Transverse colon (tissue), 4 donors: ENCODE results near the gene GP1BA. TPM values are rescaled to one million over a fixed set of nuclear protein-coding genes. Genes with fewer than 3 reads are reported as not detected.

ENCODE experiments used
- DNase-seq: peaks from one replicate; pipeline ENCODE4 v3.0.0-alpha.2; 2019
- H3K27ac ChIP-seq, 4 donors: fragments of 200-600 bp; sonication (generic); 2 replicates each; pipeline ENCODE4 v1.5.1; 2016 to 2018; ENCODE audit warnings: inconsistent platforms in 4 of 4
- H3K27me3 ChIP-seq: fragments of 200-600 bp; sonication (generic); 2 replicates; pipeline ENCODE4 v1.5.1; 2017; ENCODE audit warnings: inconsistent platforms
- H3K36me3 ChIP-seq, 4 donors: fragments of 200-600 bp; sonication (generic); 2 replicates each; pipeline ENCODE4 v1.5.1; 2017 to 2019; ENCODE audit warnings: inconsistent platforms in 4 of 4
- H3K4me1 ChIP-seq, 4 donors: fragments of 200-600 bp; sonication (generic); 2 replicates each; pipeline ENCODE4 v1.5.1; 2017 to 2020; ENCODE audit warnings: inconsistent platforms in 4 of 4
- H3K4me3 ChIP-seq, 4 donors: fragments of 200-600 bp; sonication (generic); 1 replicate in 1 of 4; 2 replicates in 3 of 4; pipeline versions ENCODE4 v1.5.1 to v1.6.1; 2017 to 2019; ENCODE audit warnings: inconsistent platforms in 4 of 4
- H3K9me3 ChIP-seq, 2 donors: fragments of 200-600 bp; sonication (generic); 2 replicates each; pipeline ENCODE4 v1.5.1; 2017 to 2019; ENCODE audit warnings: inconsistent platforms in 2 of 2
- CTCF ChIP-seq, 5 experiments: fragments of 200-600 bp in 3 of 5; fragments of 450-650 bp in 2 of 5; sonication (generic) in 3 of 5; IDR thresholded peaks; 1 replicate in 2 of 5; 2 replicates in 3 of 5; pipeline ENCODE4 v1.5.1; 2016 to 2017; ENCODE audit warnings: antibody characterized with exemption in 5 of 5, inconsistent platforms in 3 of 5, mild to moderate bottlenecking in 2 of 5, moderate library complexity in 1 of 5
- EP300 ChIP-seq: sonication (generic); formaldehyde crosslinking; IDR thresholded peaks from one replicate; pipeline ENCODE4 v1.6.1; 2017; ENCODE audit warnings: antibody characterized with exemption, low read depth
- POLR2A ChIP-seq: fragments of 450-650 bp; IDR thresholded peaks from one replicate; pipeline ENCODE4 v1.6.1; 2016; ENCODE audit warnings: antibody characterized with exemption, mild to moderate bottlenecking, moderate library complexity
- POLR2AphosphoS5 ChIP-seq, 3 donors: sonication (generic); formaldehyde crosslinking; IDR thresholded peaks; one replicate each; pipeline ENCODE4 v1.6.1; 2016; ENCODE audit warnings: antibody characterized with exemption in 3 of 3
- WGBS, 2 donors: methylation state at CpG; one replicate each; pipeline ENCODE4 v1.1.5; 2018; ENCODE audit warnings: low coverage in 1 of 2; 5-methylcytosine and 5-hydroxymethylcytosine counted together
- in situ Hi-C, 4 donors: fragments of 200-750 bp; cut with MboI; loops; one replicate each; pipeline versions ENCODE4 v1.15.0 to v1.15.1; 2017; ENCODE audit warnings: low sequenced_read_pairs in 3 of 4, low pct_ligation_motif_present in 1 of 4, low pct_unique_long_range_greater_than_20kb in 1 of 4
- intact Hi-C: fragments of 100-400 bp; cut with DNase I; formaldehyde crosslinking; loops from one replicate; pipeline ENCODE4 v1.15.1; 2023; ENCODE audit warnings: low total_unique reads
- total RNA-seq, 4 donors: library from RNA; depleted of rRNA; stranded (reverse); fragments of >200 nt; gene quantifications; one replicate each; pipeline ENCODE4 v1.1.0, GENCODE V29; 2016

GP1BA gene
- total RNA-seq, result not detected

GRCh38 chr17:4931963-4932362, at the start of gene GP1BA:
Gene GP1BA (plus strand): TSS chr17:4932277. CDS start chr17:4932605, 328 bp downstream.
- intact Hi-C loops (loop anchor here (10.0 kb wide), 1 partner anchor 53 kb away; the partner anchor contains the start of gene CAMTA2), in situ Hi-C loops (no loop called here)
- H3K27ac ChIP-seq, result no peak within 1 kb of the TSS
- H3K4me1 ChIP-seq, result peaks cover 3 to 8% (median 7%) of the 10 kb centered on the region in 4 donors
- no peak for TF ChIP-seq CTCF (IDR thresholded peaks at IDR 0.05)
- TF ChIP-seq POLR2AphosphoS5 (IDR thresholded peaks at IDR 0.05), result no peak
- no peak within 1 kb of the TSS for H3K4me3 ChIP-seq
- H3K27me3 ChIP-seq, result no peaks in the 10 kb centered on the region
- no peak for DNase-seq
- no peaks in the 10 kb centered on the region for H3K9me3 ChIP-seq
- 67 to 79% methylated on average over 3 to 14 of the region's 14 CpGs for WGBS, 2 donors
- peaks cover 0 to 1% (median 0%) of the 10 kb centered on the region in 4 donors for H3K36me3 ChIP-seq

DNA sequence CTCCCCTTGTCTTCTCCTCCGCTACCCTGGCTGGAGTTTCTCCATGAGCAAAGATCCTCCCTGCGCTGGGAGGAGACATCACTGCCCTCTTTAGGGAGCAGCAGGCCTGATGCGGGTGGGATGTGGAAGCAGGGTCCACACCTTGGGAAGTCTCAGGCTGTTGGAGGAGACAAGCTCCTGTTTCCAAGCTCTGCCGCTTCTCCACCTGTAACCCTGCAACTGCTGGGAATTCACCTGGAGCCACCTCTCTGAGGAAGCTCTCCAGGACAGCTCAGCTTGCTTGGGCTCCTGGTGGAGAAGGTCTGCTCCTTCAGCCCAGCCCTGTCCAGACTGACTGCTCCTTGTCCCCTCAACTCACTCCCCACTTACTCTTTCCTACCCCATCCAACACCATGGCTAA, 47.6 kb upstream of the GP1BA start:
- H3K36me3 ChIP-seq, result peaks cover 0 to 33% (median 16%) of the 10 kb centered on the region in 4 donors
- intact Hi-C loops (no loop called here), in situ Hi-C loops (loop anchor here (10.0 to 25.0 kb wide), 4 partner anchors 97 to 170 kb away; partner anchors contain the start of genes GLTPD2 (in 4 of the 4), VMO1 (in 4 of the 4), PSMB6 (in 2 of the 4) and ARRB2 (in 1 of the 4))
- no peak overlapping the region for H3K27ac ChIP-seq
- WGBS, 2 donors, result 100% methylated on average over 4 of the region's 4 CpGs; no CpG with 5 or more reads in 1 of the 2 donors
- no peaks in the 10 kb centered on the region for H3K9me3 ChIP-seq
- DNase-seq, result no peak
- no peak overlapping the region for H3K4me3 ChIP-seq
- no peaks in the 10 kb centered on the region for H3K27me3 ChIP-seq
- no peaks in the 10 kb centered on the region for H3K4me1 ChIP-seq
- TF ChIP-seq CTCF (IDR thresholded peaks at IDR 0.05), result no peak

GRCh38 chr17:4886830-4887229, 45.2 kb upstream of the GP1BA start:
- peaks cover 0 to 50% (median 29%) of the 10 kb centered on the region in 4 donors for H3K36me3 ChIP-seq
- in situ Hi-C loops, result loop anchor here (10.0 to 25.0 kb wide), 4 partner anchors 100 to 172 kb away; partner anchors contain the start of genes GLTPD2 (in 4 of the 4), VMO1 (in 4 of the 4), PSMB6 (in 2 of the 4) and ARRB2 (in 1 of the 4)
- WGBS, 2 donors, result 94% methylated on average over 4 to 12 of the region's 12 CpGs

GRCh38 chr17:4887581-4887980, 44.5 kb upstream of the GP1BA start:
- Histone ChIP-seq H3K4me1 (no peaks in the 10 kb centered on the region), H3K27ac (no peak overlapping the region), H3K27me3 (no peaks in the 10 kb centered on the region), H3K9me3 (no peaks in the 10 kb centered on the region), H3K4me3 (no peak overlapping the region), H3K36me3 (peaks cover 0 to 56% (median 30%) of the 10 kb centered on the region in 4 donors)
- intact Hi-C loops, result loop anchor here (5.0 kb wide), 2 partner anchors 80 to 100 kb away; partner anchors contain the start of genes GLTPD2, PLD2 and VMO1
- no peak for DNase-seq
- TF ChIP-seq POLR2A (no peak), CTCF (IDR thresholded peaks at IDR 0.05) (no peak), POLR2AphosphoS5 (IDR thresholded peaks at IDR 0.05) (no peak), EP300 (no peak)
- in situ Hi-C loops, result loop anchor here (10.0 to 25.0 kb wide), 4 partner anchors 100 to 173 kb away; partner anchors contain the start of genes GLTPD2 (in 4 of the 4), VMO1 (in 4 of the 4), PSMB6 (in 2 of the 4) and ARRB2 (in 1 of the 4)
- WGBS, 2 donors, result 93% methylated on average over 18 of the region's 18 CpGs; no CpG with 5 or more reads in 1 of the 2 donors

More at GRCh38 chr17:4886830-4887229, 45.2 kb upstream of the GP1BA start:
- Histone ChIP-seq H3K9me3 (no peaks in the 10 kb centered on the region), H3K27ac (no peak overlapping the region), H3K27me3 (no peaks in the 10 kb centered on the region), H3K4me1 (no peaks in the 10 kb centered on the region), H3K4me3 (no peak overlapping the region)
- TF ChIP-seq POLR2AphosphoS5 (IDR thresholded peaks at IDR 0.05) (no peak), EP300 (no peak), POLR2A (no peak), CTCF (IDR thresholded peaks at IDR 0.05) (no peak)
- DNase-seq, result no peak
- intact Hi-C loops, result loop anchor here (5.0 kb wide), 2 partner anchors 80 to 100 kb away; partner anchors contain the start of genes GLTPD2, PLD2 and VMO1
